Effector CD4-positive, alpha-beta T cell (primary cell): ENCODE data around the gene HNRNPD.
"Not testable (repeated sequence)": the region's sequence is repeated elsewhere in the genome, so short reads cannot be mapped to it uniquely, and the experiment has no call there.

Source experiments
- DNase-seq: peaks from one replicate; pipeline ENCODE4 v3.0.0-alpha.2; 2020

HNRNPD gene

GRCh38 chr4:82372517-82373485 lies 990 bp downstream of the HNRNPD start:
- peak; percentile 55 for DNase-seq

- DNase-seq = no peak
Observed at GRCh38 chr4:82371497-82371896, 2.3 kb downstream of the HNRNPD start.

GRCh38 chr4:82367438-82368097 lies 6.2 kb downstream of the HNRNPD start:
- DNase-seq = no peak

GRCh38 chr4:82366431-82366830 lies 7.4 kb downstream of the HNRNPD start:
- DNase-seq = not testable (repeated sequence)

- no peak for DNase-seq
Observed at GRCh38 chr4:82363896-82364487, 9.8 kb downstream of the HNRNPD start.

GRCh38 chr4:82362565-82362964 lies 11.2 kb downstream of the HNRNPD start:
- DNase-seq = no peak

GRCh38 chr4:82360298-82361177 lies 13.3 kb downstream of the HNRNPD start:
- no peak for DNase-seq

GRCh38 chr4:82358847-82359246 lies 14.9 kb downstream of the HNRNPD start:
- DNase-seq = no peak

GRCh38 chr4:82357640-82358039 lies 16.2 kb downstream of the HNRNPD start:
- no peak for DNase-seq

GRCh38 chr4:82354788-82355187 lies 19.0 kb downstream of the HNRNPD start:
- DNase-seq = no peak

- DNase-seq = no peak
Observed at GRCh38 chr4:82352825-82353366, 20.9 kb downstream of the HNRNPD start.

- DNase-seq = no peak
Observed at GRCh38 chr4:82352118-82352824, 21.5 kb downstream of the HNRNPD start.

GRCh38 chr4:82346126-82346525 lies 27.7 kb downstream of the HNRNPD start:
- no peak for DNase-seq

GRCh38 chr4:82335043-82335442 lies 38.7 kb downstream of the HNRNPD start:
- no peak for DNase-seq

- DNase-seq = not testable (repeated sequence)
Observed at GRCh38 chr4:82333641-82334040, 40.1 kb downstream of the HNRNPD start.

- no peak for DNase-seq
Observed at GRCh38 chr4:82331814-82332213, 42.0 kb downstream of the HNRNPD start.

- DNase-seq = no peak
Observed at GRCh38 chr4:82320351-82320750, 53.4 kb downstream of the HNRNPD start.

GRCh38 chr4:82303063-82303462 lies 70.7 kb downstream of the HNRNPD start:
- DNase-seq = not testable (repeated sequence)
